GM21526 (cell line): ENCODE data around the gene DUXB.

Experiments
- ATAC-seq: cut with Tn5 transposase; IDR thresholded peaks from one replicate; pipeline ENCODE4 v1.9.1; 2021; ENCODE audit warnings: moderate library complexity; ENCODE audit not compliant: unreplicated experiment, low FRiP score

DUXB gene

DNA sequence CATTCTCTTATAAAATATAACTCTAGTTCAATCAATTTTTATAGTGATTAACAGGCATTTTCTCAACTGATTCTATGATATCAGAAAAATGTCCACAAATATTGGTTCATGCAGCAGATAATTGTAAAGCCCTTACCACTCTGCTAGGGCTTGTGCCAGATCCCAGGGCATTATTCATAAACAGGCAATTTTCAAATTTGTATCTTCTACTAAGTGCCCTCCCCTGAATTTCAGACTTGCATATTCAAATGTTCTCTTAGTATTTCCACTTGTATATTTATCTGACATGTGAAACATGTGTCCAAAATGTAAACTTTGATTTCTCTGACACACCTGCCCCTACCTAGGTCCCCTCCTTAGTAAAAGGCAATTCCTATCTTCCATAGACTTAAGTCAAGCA lies 33.8 kb downstream of the DUXB start:
- no peak for ATAC-seq

DNA sequence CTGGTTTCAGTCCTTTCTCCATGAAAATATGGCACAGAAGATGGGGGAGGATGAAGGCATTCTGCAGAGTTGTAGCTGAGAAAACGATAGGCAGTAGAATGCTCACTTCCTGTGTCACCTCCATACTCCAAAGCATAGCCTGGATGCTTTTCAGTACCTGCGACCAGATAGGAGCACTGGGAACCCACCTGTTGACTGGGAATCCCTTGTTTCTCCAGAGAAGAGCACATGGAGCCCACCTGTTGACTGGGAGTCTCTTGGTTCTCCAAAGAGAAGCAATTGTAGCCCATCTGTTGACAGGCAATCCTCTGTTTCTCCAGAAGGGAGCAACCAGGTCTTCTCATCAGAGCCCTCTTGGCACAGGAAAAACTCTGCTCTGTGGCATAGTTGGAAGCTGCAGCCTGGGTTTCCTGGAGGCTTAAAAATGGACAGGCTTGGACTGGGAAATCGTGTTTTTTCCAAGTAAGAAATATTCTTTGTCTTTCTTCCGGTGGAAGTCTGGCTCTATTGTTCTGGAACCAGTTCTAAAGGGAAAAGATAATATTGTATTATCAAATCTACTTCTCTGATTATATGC lies 40.4 kb downstream of the DUXB start:
- ATAC-seq = no peak

DNA sequence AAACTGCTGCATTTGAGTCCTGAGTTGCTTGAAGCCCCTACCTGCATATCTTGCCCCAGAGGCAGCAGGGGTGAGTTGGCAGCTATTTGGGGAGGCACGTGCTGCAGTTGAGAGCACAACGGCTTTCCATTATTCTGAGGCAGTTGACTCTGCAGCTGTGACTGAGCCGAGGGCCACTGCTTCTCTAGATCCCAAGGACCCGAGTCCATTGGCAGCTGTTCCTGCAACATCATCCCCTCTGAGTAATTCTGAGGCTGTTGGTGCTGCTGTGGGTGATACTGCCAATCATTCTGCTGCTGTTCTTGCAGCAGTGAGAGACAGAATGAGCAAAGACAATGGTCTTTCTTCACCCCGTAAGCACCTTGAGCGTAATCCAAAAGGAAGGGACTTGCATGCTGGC lies 40.9 kb downstream of the DUXB start:
- no peak for ATAC-seq

DNA sequence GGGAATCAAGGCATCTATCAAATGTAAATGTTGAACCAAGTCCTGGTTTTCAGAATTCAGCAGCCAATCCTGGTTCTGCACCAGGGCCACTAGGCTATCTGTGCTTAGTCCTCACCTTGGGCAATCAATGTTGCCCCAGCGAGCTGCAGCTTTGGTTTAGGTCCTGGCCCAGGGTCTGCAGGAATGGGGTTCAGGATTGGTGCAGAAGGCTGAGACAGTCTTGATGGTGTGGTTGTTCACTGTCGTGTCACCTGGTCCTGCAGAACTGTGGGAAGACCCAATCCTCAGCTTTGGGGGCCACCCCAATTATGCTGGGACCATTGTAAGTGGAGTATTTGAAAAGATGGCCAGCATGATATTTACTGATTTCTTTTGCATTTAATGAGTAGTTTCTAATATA lies 43.1 kb downstream of the DUXB start:
- ATAC-seq = no peak

DNA sequence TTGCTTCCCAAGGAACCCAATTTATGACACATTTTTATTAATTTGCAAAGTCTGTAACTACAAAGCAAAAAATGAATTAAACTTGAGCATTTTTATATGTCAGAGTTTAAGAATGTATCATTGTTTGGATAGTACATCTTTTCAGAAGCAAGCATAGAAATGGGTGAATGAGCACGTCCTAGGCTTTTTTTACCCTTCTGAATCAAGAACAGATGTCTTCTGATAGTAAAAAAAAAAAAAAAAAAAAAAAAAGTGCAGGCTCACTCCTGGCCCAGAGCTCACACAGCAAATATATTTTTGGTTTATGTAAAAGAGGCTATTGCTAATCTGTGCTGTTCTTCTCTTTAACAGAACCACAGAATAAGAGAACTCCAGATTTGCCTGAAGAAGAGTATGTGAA lies 47.3 kb downstream of the DUXB start:
- ATAC-seq = no peak

DNA sequence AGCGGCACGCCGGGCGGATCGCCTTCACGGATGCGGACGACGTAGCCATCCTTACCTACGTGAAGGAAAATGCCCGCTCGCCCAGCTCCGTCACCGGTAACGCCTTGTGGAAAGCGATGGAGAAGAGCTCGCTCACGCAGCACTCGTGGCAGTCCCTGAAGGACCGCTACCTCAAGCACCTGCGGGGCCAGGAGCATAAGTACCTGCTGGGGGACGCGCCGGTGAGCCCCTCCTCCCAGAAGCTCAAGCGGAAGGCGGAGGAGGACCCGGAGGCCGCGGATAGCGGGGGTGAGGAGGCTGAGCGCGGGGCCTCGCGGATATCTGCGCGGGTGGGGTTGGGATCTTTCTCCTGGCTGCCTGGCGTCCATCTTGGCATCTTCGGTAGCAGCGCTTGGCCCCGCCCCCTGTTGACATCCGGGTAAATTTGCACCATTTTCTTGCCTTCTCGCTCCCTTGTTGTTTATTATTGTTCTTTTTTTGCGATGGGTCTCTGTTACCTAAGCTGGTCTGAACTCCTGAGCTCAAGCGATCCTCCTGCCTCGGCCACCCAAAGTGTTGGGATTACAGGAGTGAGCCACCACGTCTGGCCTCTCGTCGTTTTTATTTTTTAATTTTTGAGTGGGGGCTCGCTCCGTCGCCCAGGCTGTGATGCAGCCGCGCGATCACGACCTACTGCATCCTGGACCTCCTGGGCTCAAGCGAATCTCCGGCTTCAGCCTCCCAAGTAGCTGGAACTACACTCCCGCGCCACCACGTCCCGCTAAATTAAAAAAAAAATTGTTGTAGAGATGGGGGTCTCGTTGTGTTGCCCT lies 52.8 kb downstream of the DUXB start:
- peak; percentile 31 for ATAC-seq

DNA sequence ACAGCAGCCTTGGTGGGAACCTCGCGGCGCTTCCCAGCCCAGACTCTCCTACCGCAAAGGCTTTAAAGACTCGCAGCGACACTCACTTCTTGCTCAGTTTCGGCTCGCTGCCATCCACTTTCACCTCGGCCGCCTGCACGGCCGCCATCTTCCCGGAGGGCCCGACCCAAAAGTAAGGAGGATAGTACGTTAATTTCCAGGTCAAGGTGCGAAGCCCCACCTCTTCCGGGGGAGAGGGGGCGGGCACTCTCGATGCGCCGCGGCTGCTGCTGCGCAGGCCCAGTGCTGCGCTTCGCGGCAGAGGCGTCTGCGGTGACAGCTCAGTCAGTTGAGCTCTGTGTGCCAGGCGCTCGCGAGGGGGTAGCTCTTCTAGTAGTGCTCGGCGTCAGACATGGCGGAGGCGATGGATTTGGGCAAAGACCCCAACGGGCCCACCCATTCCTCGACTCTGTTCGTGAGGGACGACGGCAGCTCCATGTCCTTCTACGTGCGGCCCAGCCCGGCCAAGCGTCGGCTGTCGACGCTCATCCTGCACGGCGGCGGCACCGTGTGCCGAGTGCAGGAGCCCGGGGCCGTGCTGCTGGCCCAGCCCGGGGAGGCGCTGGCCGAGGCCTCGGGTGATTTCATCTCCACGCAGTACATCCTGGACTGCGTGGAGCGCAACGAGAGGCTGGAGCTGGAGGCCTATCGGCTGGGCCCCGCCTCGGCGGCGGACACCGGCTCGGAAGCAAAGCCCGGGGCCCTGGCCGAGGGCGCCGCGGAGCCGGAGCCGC lies 53.6 kb downstream of the DUXB start, which contains the start of the genes KARS1 and TERF2IP:
TSS of gene KARS1 (minus strand) at position 174 of the 773 bp plus-strand sequence. CDS start at position 148, 26 bp downstream.
TSS of gene TERF2IP (plus strand) at position 282 of the 773 bp plus-strand sequence. CDS start at position 392, 110 bp downstream.
- ATAC-seq = peak; percentile 85

DNA sequence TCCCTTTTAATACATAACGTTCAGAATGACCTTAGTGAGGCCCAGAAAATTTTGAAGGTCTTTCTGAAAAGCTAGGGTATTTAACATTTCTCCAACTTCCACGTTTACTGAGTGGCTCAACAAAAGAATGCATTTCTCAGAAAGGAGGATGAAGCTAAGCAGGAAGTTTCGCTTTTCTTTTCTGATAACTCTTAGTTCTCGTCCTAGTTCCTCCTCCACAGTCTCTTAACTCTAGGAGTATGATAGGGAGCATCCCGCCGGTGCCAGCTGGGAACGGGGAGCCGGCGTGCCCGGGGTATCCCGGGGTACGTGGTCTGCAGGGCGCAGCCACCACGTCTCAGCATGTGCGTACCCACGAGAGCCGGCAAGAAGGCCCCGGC lies 54.2 kb downstream of the DUXB start:
- peak; percentile 29 for ATAC-seq

DNA sequence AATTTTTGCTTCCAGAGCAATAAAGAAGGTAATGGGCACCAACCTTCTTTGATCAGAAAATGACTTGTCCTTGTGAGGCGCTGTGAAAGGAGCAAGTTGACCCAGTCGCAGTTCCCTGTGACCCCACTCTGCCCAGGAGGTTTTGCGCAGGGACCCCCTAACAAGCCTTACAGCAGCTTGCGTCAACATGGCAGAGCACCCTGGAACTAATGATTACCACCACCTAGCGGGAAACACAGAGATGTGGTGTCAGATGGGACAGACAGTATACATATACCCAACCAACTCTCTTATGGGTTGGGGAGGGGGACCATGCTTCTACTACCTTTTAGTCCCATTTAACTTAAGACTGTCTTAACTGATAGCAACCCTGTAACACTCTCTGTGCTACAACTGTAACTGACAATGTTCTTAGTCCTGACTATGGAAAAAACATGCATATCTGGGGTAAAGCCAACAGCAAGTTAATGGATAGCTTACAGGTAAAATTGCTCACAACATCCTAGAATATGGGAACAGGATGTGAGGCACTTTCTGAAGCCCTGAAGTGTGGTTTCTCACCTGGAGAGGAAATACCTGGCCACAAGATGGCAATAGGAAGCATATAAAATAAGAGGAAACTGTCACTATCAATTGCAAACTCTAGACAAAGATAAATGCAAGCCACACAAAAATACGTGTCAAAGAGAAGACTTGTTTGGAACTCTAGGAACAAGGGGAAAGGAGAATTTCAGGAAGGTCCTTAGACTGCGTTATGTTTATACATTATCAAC lies 56.8 kb downstream of the DUXB start:
- ATAC-seq = no peak
